Omental fat pad (tissue), 4 donors: ENCODE data around the gene ZFYVE1. TPM values are rescaled to one million over a fixed set of nuclear protein-coding genes. Genes with fewer than 3 reads are reported as not detected.

Experiments
- ATAC-seq: fragments of 150-250 bp; one replicate; pipeline ENCODE4 v1.9.1; 2016; ENCODE audit warnings: mild to moderate bottlenecking, moderate library complexity; ENCODE audit not compliant: low FRiP score
- DNase-seq: peaks from one replicate; pipeline ENCODE4 v3.0.0-alpha.2; 2019; ENCODE audit warnings: low spot score
- CTCF ChIP-seq, 3 donors: fragments of 450-650 bp; IDR thresholded peaks; one replicate each; pipeline ENCODE4 v1.5.1; 2016 to 2017; ENCODE audit warnings: antibody characterized with exemption in 3 of 3, mild to moderate bottlenecking in 3 of 3, moderate library complexity in 2 of 3
- total RNA-seq, 4 donors: library from RNA; depleted of rRNA; stranded (reverse); fragments of >200 nt; gene quantifications; one replicate each; pipeline ENCODE4 v1.1.0, GENCODE V29; 2016

Gene ZFYVE1
- total RNA-seq, 4 donors from 2014 or later = 16.5 to 24.1 (median 16.6) TPM

DNA sequence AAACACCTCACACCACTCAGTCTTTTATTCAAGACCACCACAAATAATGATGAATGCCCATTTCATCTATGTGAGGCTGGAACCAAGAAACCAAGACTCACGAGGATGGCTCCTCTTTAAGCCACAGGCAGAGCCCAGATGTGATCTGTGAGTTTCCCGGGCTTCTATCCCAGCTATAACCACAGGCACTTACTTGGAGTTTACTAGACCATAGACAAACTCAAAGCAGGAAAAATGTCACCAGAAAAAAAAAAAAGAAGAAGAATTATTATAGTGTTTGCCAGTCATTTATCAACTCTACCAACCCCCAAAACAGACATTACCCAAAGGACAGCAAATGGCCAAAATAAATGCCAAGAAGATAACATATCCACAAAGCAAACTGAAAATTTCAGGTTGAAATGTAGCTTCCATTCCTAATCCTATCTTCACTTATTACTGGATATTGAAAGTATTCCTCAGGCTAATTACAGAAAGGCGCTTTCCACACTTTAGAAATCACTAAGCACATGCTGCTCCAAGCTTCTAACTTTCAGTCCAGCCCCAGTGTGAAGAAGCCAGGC is 44.7 kb downstream of the ZFYVE1 start:
- no peak for ATAC-seq
- no peak for TF ChIP-seq CTCF (IDR thresholded peaks at IDR 0.05)
- DNase-seq = no peak

DNA sequence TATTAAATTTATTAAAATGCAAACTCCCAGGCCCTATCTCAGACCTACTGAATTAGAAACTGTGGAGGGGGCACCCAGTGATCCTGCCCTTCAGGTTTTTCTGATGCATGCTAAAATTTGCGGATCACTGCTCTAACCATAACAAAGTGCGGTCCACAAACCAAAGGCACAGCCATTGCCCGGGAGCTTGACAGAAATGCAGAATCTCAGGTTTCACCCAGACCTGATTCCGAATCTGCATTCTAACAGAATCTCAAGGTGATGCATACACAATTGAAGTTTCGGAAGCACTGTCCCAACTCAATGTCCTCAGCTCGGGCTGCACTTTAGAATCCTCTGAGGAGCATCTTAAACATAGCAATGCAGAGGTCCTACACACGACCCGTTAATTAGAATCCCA is 46.0 kb downstream of the ZFYVE1 start:
- TF ChIP-seq CTCF (IDR thresholded peaks at IDR 0.05) = no peak
- no peak for ATAC-seq
- no peak for DNase-seq

DNA sequence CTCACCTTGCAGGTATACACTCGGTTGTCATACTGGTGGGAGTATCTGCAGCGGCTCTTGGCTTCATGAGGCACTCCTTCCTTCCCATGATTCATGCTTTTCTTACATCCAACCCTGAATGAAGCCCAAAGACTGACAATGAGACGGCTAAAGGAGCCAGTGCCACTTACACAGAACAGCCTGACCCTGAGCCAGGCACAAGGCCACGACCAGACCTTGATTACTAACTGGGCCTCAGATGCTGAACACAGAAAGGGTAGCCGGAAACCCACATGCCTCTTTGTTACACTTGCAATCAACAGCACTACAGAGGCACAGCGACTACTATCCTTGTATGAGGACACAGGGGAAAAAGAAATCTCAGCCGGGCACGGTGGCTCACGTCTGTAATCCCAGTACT is 48.0 kb downstream of the ZFYVE1 start:
- TF ChIP-seq CTCF (IDR thresholded peaks at IDR 0.05) = no peak
- DNase-seq (no peak), ATAC-seq (no peak)

DNA sequence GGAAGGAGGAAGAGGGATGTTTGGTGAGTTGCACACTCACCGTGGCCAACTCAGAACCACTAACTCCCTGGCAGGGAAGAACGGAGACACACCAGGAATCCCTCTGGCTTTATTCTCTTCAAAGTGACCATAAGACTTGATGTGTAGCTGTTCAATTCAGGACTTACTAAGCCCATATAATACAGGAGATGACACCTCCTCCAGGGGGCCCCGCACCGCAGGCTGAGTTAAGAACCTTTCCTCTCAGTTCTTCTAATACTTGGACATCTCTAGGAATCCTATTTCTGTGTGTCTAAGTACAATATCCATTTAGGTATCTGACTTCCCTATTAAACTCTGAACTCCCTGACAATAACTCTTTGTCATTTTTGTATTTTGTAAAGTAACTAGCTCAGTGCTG is 51.1 kb downstream of the ZFYVE1 start:
- no peak for ATAC-seq
- no peak for DNase-seq
- TF ChIP-seq CTCF (IDR thresholded peaks at IDR 0.05) = no peak

DNA sequence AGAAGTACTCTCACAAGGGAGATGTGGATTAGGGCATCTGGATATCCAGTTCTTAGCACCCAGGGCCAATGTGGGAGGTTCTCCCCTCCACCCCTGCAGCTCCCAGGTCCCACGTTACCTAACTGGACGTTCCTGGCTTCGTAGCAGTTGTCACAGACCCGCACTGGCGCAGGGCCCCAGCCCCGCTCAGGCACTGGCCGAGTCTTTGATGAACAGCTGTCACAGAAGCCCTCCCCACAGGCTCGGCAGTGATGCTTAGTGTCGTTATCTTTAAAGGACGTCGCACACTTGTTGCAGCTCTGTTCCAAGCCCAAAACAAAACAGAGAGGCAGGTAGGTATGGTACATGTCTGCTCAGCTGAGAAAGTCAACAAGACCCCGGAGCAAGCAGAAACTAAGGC is 52.2 kb downstream of the ZFYVE1 start:
- DNase-seq (no peak), ATAC-seq (no peak)
- no peak for TF ChIP-seq CTCF (IDR thresholded peaks at IDR 0.05)

DNA sequence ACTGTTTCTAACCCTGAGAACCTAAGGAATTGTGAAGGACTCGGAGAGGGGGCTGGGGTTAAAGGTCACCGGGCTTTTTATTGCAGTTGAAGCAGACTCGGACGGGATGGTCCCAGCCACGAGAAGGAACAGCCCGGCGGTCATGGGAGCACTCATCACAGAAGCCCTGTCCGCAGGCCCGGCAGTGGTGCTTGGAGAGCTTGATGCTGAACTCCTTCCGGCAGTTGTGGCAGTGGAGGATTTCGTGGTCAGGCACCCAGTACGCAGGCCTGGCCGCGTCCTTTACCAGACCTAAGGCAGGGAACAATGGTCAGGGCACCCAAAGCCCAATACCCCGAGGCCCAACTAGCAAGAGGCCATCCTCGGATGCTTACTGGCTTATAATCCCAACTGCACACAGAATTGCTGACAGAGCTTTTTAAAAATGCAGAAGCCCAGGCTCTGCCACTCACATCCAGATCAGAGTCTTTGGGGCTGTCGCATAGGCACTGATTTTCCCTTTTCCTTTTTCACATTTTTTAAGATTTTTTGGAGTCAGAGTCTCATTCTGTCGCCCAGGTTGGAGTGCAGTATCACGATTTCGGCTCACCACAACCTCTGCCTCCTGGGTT is 56.0 kb downstream of the ZFYVE1 start:
- DNase-seq (no peak), ATAC-seq (no peak)
- no peak for TF ChIP-seq CTCF (IDR thresholded peaks at IDR 0.05)

DNA sequence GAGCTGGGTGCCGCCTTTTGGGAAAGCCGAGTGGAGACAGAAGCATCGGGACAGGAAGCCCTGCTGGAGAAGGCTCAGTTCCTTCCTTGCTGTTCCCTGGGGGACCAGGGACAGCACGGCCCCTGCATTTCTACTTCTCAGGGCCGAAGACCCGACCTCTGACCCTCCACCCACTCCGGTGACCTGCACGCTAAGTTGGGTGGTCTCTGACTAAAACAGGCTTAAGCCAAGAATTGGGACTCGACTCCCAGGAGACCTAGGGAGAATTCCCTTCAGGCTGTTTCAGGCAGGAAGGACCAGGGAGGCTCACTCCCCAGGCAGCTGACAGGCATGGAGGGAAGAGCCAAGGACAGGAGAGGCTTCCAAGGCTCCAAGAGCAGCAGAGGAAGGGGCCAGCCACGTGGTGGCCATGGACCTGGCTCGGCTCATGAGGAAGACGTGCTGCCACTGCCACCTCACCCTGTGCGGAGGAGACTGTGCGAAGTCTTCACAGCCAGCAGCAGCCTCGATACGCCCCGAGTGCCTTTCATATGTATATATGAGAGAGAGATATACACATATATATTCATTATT is 56.8 kb downstream of the ZFYVE1 start:
- ATAC-seq (no peak), DNase-seq (no peak)
- TF ChIP-seq CTCF (IDR thresholded peaks at IDR 0.05) = no peak
